ENCODE results near the gene ARHGAP36.

DNA sequence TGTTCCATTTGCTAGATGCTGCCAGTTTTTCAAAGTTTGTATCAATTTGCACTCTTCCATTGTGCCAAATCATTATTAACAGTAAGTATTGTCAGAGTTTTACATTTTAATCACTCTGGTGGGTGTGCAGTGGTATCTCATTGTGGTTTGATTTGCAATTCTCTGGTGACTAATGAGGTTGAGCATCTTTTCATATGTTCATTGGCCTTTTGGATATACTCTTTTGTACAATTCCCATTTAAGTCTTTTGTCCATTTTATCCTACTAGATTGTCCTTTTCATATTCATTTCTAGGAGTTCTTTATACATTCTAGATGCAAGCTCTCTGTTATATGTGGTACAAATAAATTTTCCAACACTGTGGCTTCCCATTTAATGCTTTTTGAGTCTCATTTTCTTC lies 17.4 kb upstream of the ARHGAP36 start:
- TF ChIP-seq EZH2 (IDR thresholded peaks at IDR 0.05; ENCODE audit: low read length, unreplicated experiment) = no peak
- no peak for TF ChIP-seq CTCF (conservative IDR thresholded peaks at IDR 0.05; ENCODE audit: low read depth, low read length)
- TF ChIP-seq EZH2phosphoT487 (IDR thresholded peaks at IDR 0.05; ENCODE audit: borderline replicate concordance, low read length) = no peak
